Hindlimb muscle (tissue), 1 donor: ENCODE data around the gene OR8G1. TPM values are rescaled to one million over a fixed set of nuclear protein-coding genes. Genes with fewer than 3 reads are reported as not detected.
"Not testable (repeated sequence)": the region's sequence is repeated elsewhere in the genome, so short reads cannot be mapped to it uniquely, and the experiment has no call there.

ENCODE experiments used
- DNase-seq: peaks from one replicate; pipeline ENCODE4 v3.0.0-alpha.2; 2013
- polyA plus RNA-seq: library from polyadenylated mRNA; unstranded; fragments of 120-200 nt; gene quantifications from one replicate; pipeline ENCODE4 v1.2.1, GENCODE V29; 2013; ENCODE audit not compliant: insufficient read length

OR8G1 gene
- polyA plus RNA-seq, 1 donor, result not detected

GRCh38 chr11:124249869-124250268, 9.0 kb downstream of the OR8G1 start:
- not testable (repeated sequence) for DNase-seq

DNA sequence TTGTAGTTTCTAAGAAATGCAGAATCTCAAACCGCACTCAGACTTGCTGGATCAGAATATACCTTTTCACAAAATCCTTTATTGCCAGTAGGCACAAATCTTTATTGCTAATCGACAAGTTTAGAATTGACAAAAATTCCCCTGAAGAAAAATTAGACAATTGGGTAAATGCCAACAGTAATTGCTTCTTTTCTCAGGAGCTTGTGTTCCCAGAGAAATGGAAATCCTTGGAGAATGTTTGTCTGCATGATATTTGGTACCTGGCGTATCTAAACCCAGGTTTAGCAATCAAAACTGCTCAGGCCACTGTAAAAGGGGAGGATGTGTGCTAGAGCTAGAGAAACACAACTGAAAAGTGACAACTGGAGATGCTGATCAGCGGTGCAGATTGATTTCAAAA, 15.2 kb downstream of the OR8G1 start, which contains the start of gene OR8G5:
TSS of gene OR8G5 (plus strand) at position 301 of the 400 bp plus-strand sequence. CDS start 8,556 bp downstream, outside the sequence.
- DNase-seq, result no peak

GRCh38 chr11:124265041-124265440, 24.1 kb downstream of the OR8G1 start:
- DNase-seq, result not testable (repeated sequence)

GRCh38 chr11:124270886-124271285, 30.0 kb downstream of the OR8G1 start:
- DNase-seq, result not testable (repeated sequence)

DNA sequence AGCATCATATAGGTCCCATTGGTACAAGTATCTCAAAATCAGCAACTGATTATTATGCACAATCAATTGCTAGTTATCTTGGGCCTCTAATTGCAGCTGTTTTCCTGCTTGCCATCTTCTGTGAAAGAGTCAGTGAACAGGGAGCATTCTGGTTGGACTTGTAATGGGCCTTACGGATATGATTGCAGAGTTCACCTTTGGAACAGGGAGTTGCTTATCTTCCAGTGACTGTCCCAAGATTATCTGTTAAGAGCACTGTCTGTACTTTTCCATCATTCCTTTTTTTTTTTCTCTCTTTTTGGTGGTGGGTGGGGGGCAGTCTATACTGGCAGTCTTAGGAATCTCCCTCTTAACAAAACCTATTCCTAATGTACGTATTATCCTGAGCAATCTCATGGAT, 33.1 kb downstream of the OR8G1 start:
- DNase-seq, result no peak

- no peak for DNase-seq
Observed at GRCh38 chr11:124276081-124276480, 35.2 kb downstream of the OR8G1 start.

DNA sequence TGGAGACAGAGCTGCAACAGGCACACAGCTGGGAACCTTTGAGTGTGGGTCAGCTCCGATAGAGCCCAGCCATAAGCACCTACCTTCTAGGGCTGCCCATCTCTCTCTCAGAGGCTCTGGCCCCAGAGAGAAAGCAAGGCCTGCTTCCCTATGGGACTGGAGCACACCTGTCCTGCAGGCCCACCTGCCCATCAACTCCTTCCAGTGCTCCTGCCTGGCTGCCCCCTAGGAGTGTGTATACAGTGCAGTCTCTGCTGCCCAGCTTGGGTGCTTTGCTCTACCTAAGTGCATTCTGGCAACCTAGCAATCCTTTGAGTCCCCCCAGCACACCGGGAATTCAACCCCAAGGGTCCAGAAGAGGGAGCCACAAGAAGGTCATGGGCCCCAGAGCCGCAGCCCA, 36.3 kb downstream of the OR8G1 start:
- no peak for DNase-seq

GRCh38 chr11:124277804-124278203, 36.9 kb downstream of the OR8G1 start:
- no peak for DNase-seq

DNA sequence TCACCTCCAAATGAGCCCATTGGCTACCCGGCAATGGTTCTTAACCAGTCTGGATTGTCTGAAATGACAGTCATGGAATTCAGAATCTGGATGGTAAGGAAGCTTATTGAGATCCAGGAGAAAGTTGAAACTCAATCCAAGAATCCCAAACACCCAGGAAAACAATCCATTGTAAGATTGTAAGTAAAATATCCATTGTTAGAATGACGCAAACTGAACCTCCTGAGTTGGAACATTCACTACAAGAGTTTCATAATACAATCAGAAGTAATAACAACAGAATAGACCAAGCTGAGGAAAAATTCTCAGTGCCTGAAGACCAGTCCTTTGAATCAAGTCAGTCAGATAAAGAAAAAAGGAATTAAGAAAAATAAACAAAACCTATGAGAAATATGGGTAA, 37.4 kb downstream of the OR8G1 start:
- DNase-seq, result no peak

DNA sequence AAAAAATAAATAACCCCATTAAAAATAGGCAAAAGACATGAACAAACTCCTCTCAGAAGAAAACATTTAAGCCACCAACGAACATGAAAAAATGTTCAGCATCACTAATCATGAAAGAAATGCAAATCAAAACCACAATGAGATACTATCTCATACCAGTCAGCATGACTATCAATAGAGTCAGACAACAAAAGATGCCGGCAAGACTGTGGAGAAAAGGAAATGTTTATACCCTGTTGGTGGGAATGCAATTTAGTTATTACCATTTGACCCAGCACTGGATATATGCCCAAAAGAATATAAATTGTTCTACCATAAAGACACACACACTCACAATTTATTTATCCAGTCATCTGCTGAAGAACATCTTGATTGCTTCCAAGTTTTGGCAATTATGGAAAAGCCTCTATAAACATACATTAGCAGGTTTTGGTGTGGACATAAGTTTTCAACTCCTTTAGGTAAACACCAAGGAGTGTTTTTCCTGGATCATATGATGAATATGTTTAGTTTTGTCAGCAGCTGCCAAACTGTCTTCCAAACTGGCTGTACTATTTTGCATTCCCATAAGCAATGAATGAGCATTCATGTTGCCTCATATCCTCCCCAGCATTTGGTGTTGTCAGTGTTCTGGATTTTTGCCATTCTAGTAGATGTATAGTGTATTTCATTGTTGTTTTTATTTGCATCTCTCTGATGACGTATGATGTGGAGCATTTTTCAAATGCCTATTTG, 44.9 kb downstream of the OR8G1 start:
- no peak for DNase-seq

DNA sequence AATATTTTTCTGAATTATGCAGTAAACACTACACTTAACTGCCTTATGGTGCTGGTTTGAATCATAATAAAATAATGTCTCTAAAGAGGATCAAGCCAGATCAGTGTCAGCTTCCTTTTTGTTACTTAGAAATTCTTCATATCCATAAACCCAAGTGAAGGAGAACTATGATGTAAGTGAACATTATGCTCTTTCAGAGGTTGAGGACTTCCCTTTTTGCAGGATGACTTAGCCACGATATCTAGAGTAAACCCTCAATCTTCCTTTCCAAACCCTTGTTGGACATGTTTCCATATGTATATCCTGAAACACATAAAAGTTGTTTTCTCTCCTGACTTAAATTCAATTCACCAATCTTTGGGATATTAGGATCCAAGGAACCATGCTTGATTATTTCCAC, 53.8 kb downstream of the OR8G1 start:
- no peak for DNase-seq

- no peak for DNase-seq
Observed at GRCh38 chr11:124296016-124296415, 55.1 kb downstream of the OR8G1 start.

- no peak for DNase-seq
Observed at GRCh38 chr11:124297921-124298320, 57.0 kb downstream of the OR8G1 start.

DNA sequence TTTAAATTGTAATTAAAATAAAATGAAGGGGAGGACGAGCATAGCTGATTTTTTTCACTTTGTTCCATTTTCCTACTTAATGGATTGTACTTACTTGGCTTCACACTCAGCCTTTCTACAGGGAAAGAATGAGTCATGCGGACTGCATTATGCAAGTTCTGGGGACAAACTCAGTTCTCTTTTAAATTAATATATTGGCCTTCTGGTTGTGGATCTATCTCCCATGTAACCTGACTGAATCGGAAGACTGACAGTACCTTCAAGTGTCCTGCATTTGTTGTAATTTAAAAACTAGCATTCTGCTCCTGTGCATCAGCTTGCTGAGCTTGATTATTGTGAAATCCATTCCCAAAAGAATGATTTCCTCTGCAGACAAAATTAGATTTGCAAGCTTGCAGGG, 60.7 kb downstream of the OR8G1 start:
- no peak for DNase-seq

DNA sequence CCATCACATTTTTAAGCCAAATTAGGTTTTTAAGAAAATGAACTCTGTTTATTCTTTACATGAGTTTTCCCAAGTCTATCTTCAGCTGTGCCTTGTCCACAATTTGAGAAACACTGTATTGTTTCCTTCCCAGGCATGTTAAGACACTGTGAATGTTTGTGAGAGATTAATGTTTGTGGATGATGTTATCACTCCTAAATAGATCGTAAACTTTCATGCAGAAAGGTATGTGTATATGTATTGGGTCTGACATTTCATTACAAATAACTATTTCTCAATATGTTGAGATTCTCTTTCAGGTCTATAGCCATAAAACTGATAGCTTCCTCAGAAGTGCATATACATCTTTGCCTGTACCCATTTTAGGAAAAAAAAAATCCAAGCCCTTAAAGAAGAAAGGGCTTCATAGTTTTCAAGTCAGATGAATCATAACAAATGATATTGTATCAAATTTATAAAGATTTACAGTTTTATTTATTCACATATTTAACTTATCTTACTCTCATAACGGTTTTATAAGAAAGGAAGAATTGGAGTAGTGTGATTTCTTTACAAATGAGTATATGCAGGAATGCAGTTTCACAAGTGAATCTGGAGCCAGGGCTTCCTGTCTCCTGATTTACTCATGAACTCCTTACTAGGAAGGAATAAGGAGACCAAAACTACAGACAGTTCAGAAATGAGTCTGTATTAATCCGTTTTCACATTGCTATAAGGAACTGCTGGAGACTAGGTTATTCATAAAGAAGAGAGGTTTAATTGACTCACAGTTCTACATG, 61.6 kb downstream of the OR8G1 start:
- no peak for DNase-seq

Other genes with a start within 250 kb of the OR8G1 start
- not detected for gene OR10G6, start 245.9 kb upstream of the OR8G1 start, polyA plus RNA-seq
- not detected for gene OR10G4, start 228.1 kb upstream of the OR8G1 start, polyA plus RNA-seq
- gene OR10G9, start 218.1 kb upstream of the OR8G1 start, polyA plus RNA-seq, result not detected
- gene OR10G8, start 214.3 kb upstream of the OR8G1 start, polyA plus RNA-seq, result not detected
- gene OR10G7, start 199.8 kb upstream of the OR8G1 start, polyA plus RNA-seq, result not detected
- gene VWA5A, start 125.6 kb upstream of the OR8G1 start, polyA plus RNA-seq, result 101 TPM
- gene OR10D3, start 57.8 kb upstream of the OR8G1 start, polyA plus RNA-seq, result not detected
- not detected for gene OR8G5, start 15.3 kb downstream of the OR8G1 start, polyA plus RNA-seq
- gene OR8D1, start 72.9 kb downstream of the OR8G1 start, polyA plus RNA-seq, result not detected
- gene OR8D2, start 79.1 kb downstream of the OR8G1 start, polyA plus RNA-seq, result not detected
- not detected for gene OR8B2, start 143.4 kb downstream of the OR8G1 start, polyA plus RNA-seq
- gene OR8B3, start 157.9 kb downstream of the OR8G1 start, polyA plus RNA-seq, result not detected
- gene OR8B4, start 183.8 kb downstream of the OR8G1 start, polyA plus RNA-seq, result not detected
- gene OR8B8, start 204.6 kb downstream of the OR8G1 start, polyA plus RNA-seq, result not detected